Measurements from ENCODE around the gene VAPB.

The VAPB gene

GRCh38 chr20:58482416-58482815 is 93.4 kb downstream of the VAPB start:
- Histone ChIP-seq H3K4me1 (ENCODE audit: control insufficient read depth, insufficient read depth, low read length) (no peaks in the 10 kb centered on the region), H3K36me3 (ENCODE audit: control insufficient read depth, insufficient read depth, low read length) (no peaks in the 10 kb centered on the region), H3K4me3 (ENCODE audit: low read depth, low read length) (no peak overlapping the region), H3K9ac (ENCODE audit: low read depth, low read length) (no peak overlapping the region), H3K9me3 (ENCODE audit: control insufficient read depth, insufficient read depth, low read length) (peaks cover 6% of the 10 kb centered on the region), H3K27me3 (ENCODE audit: control insufficient read depth, insufficient read depth, low read length) (no peaks in the 10 kb centered on the region)

DNA sequence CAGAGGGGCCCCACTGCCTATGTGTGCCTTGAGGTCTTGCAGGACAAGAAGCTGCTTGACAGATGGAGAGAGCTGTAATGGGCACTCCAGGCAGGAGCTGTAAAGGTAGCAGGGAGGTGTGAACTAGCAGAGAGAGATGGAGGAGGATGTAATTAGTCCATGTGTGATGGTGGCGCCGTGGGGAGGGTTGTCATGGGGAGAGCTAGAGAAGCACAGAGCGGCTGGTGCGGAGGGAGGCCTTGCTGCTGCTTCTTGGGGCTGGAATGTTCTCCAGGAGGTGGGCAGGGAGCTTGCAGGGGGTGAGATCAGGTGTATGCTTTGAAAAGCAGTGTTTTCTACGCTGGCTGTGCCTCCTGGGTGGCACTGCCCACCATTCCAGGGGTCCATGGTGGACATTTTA is 94.0 kb downstream of the VAPB start:
- Histone ChIP-seq H3K27me3 (ENCODE audit: control insufficient read depth, insufficient read depth, low read length) (no peaks in the 10 kb centered on the region), H3K4me3 (ENCODE audit: low read depth, low read length) (no peak overlapping the region), H3K4me1 (ENCODE audit: control insufficient read depth, insufficient read depth, low read length) (no peaks in the 10 kb centered on the region), H3K36me3 (ENCODE audit: control insufficient read depth, insufficient read depth, low read length) (no peaks in the 10 kb centered on the region), H3K9me3 (ENCODE audit: control insufficient read depth, insufficient read depth, low read length) (peaks cover 5% of the 10 kb centered on the region), H3K9ac (ENCODE audit: low read depth, low read length) (no peak overlapping the region)

DNA sequence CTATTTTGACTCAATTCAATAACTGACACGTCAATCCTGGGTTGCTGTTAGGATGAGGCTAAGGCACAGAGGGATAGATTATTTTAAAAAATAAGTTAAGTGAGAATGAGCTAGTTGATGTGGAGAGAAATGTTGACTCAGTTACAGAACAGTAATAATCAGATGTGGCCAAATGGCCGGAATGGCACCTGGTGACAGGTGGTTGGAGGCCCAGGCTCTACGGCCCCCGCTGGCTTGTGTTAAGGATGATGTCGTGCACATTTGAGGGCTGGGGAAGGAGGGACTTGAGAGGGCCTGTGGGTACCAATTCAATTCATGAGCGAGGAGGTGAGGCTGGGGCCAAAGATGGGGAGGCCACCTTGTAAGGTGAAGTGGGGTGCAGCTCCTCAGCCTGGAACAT is 94.4 kb downstream of the VAPB start:
- Histone ChIP-seq H3K9ac (ENCODE audit: low read depth, low read length) (no peak overlapping the region), H3K9me3 (ENCODE audit: control insufficient read depth, insufficient read depth, low read length) (peaks cover 1% of the 10 kb centered on the region), H3K4me1 (ENCODE audit: control insufficient read depth, insufficient read depth, low read length) (no peaks in the 10 kb centered on the region), H3K4me3 (ENCODE audit: low read depth, low read length) (no peak overlapping the region), H3K27me3 (ENCODE audit: control insufficient read depth, insufficient read depth, low read length) (no peaks in the 10 kb centered on the region), H3K36me3 (ENCODE audit: control insufficient read depth, insufficient read depth, low read length) (no peaks in the 10 kb centered on the region)

GRCh38 chr20:58485393-58485792 is 96.4 kb downstream of the VAPB start:
- Histone ChIP-seq H3K9ac (ENCODE audit: low read depth, low read length) (no peak overlapping the region), H3K27me3 (ENCODE audit: control insufficient read depth, insufficient read depth, low read length) (no peaks in the 10 kb centered on the region), H3K4me3 (ENCODE audit: low read depth, low read length) (no peak overlapping the region), H3K36me3 (ENCODE audit: control insufficient read depth, insufficient read depth, low read length) (no peaks in the 10 kb centered on the region), H3K9me3 (ENCODE audit: control insufficient read depth, insufficient read depth, low read length) (no peaks in the 10 kb centered on the region), H3K4me1 (ENCODE audit: control insufficient read depth, insufficient read depth, low read length) (no peaks in the 10 kb centered on the region)

DNA sequence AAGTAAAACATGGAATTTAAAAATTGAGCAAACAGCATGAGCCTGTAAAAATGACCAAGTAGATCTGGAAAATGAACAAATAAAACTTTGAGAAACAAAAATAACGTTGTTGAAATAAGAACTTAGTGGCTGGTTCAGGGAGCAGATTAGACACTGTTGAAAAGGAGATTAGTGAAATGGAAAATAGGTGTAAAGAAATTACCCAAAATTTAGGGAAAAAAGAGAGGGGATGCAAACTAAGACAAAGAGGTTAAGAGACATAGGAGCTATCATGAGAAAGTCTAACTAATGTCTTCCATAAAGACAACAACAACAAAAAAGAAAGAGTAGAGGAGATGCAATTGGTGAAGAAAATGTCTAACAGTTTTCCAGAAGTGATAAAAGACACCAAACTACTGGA is 97.2 kb downstream of the VAPB start:
- no peaks in the 10 kb centered on the region for H3K36me3 ChIP-seq (ENCODE audit: control insufficient read depth, insufficient read depth, low read length)
- H3K27me3 ChIP-seq (ENCODE audit: control insufficient read depth, insufficient read depth, low read length): no peaks in the 10 kb centered on the region
- H3K9me3 ChIP-seq (ENCODE audit: control insufficient read depth, insufficient read depth, low read length): no peaks in the 10 kb centered on the region
- H3K9ac ChIP-seq (ENCODE audit: low read depth, low read length): no peak overlapping the region
- no peak overlapping the region for H3K4me3 ChIP-seq (ENCODE audit: low read depth, low read length)
- H3K4me1 ChIP-seq (ENCODE audit: control insufficient read depth, insufficient read depth, low read length): no peaks in the 10 kb centered on the region

- Histone ChIP-seq H3K27me3 (ENCODE audit: control insufficient read depth, insufficient read depth, low read length) (no peaks in the 10 kb centered on the region), H3K4me1 (ENCODE audit: control insufficient read depth, insufficient read depth, low read length) (no peaks in the 10 kb centered on the region), H3K9me3 (ENCODE audit: control insufficient read depth, insufficient read depth, low read length) (no peaks in the 10 kb centered on the region), H3K4me3 (ENCODE audit: low read depth, low read length) (no peak overlapping the region), H3K9ac (ENCODE audit: low read depth, low read length) (no peak overlapping the region), H3K36me3 (ENCODE audit: control insufficient read depth, insufficient read depth, low read length) (no peaks in the 10 kb centered on the region)
These were observed 103.2 kb downstream of the VAPB start for GRCh38 chr20:58492074-58492718.

- Histone ChIP-seq H3K36me3 (ENCODE audit: control insufficient read depth, insufficient read depth, low read length) (no peaks in the 10 kb centered on the region), H3K27me3 (ENCODE audit: control insufficient read depth, insufficient read depth, low read length) (no peaks in the 10 kb centered on the region), H3K4me1 (ENCODE audit: control insufficient read depth, insufficient read depth, low read length) (no peaks in the 10 kb centered on the region), H3K9ac (ENCODE audit: low read depth, low read length) (no peak overlapping the region), H3K4me3 (ENCODE audit: low read depth, low read length) (no peak overlapping the region), H3K9me3 (ENCODE audit: control insufficient read depth, insufficient read depth, low read length) (no peaks in the 10 kb centered on the region)
These were observed 103.9 kb downstream of the VAPB start for GRCh38 chr20:58492795-58493524.

DNA sequence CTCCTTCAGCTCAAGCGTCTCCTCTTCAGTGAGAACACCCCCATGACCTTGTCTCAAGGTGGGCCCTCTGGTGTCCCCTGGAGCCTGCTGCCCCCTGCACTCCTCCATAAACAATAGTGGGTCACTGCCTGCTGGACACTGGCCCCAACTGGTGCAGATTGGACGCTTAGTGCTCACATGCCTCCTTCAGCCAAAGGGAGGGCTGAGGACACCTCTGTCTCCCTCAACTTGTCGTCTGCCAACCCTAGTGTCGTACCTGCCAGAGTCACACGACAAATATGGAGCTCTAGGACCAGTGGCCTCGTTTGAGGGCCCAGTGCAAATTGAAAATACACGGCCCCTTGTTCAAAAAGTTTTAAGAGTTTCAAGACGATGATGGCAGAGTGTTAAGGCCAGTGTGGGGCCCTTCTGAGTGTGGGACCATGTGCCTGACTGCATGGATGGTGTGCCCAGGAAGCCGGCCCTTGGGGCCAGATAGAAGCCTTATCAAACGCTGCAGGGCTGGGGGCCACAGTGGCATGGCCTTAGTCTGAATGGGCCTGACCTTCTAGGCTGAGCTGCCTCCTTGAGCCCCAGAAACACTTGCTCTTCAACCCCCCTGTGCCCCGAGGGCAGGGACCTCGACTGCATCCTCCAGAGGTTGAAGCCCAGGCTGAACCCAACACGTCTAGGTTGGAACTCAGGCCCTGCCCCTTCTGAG is 106.0 kb downstream of the VAPB start:
- Histone ChIP-seq H3K9me3 (ENCODE audit: control insufficient read depth, insufficient read depth, low read length) (no peaks in the 10 kb centered on the region), H3K36me3 (ENCODE audit: control insufficient read depth, insufficient read depth, low read length) (no peaks in the 10 kb centered on the region), H3K9ac (ENCODE audit: low read depth, low read length) (no peak overlapping the region), H3K4me1 (ENCODE audit: control insufficient read depth, insufficient read depth, low read length) (no peaks in the 10 kb centered on the region), H3K4me3 (ENCODE audit: low read depth, low read length) (no peak overlapping the region), H3K27me3 (ENCODE audit: control insufficient read depth, insufficient read depth, low read length) (no peaks in the 10 kb centered on the region)

DNA sequence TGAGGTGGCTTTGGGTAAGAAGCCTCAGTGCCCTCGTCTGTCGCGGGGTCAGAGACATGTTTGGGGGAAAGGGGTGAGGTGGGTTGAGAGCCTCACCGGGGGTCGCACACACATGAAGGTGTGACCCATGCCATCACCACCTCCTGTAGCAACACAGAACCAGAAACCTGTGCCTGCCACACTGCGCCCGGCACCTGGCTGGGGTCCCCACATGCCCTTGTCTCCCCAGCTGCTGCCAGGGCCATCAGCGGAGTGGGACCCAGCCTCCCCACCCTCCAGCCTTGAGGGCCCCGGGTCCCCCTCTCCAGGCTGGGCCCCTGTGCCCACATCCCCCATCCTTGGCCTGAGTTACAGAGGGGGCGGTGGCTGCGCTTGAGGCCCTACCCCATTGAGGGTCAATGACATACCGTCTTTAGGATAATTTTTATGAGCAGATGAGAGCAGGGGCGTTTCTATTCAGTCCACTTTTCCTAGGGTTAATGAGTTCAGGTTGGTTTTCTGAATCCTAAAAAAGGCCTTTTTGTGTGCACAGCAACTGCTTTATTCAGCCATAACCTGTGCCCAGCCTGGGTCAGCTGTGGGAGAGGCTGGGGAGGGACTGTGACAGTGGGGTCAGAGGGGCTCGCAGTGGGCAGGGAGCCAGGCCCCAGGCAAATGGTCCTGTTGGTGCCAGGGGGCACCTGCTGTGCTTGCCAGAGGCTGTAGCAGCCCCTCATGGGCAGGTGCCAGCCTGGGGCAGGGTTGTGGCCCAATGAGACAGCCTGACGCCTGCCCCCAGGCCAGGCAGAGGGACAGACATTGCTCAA is 106.8 kb downstream of the VAPB start:
- H3K36me3 ChIP-seq (ENCODE audit: control insufficient read depth, insufficient read depth, low read length): no peaks in the 10 kb centered on the region
- no peaks in the 10 kb centered on the region for H3K27me3 ChIP-seq (ENCODE audit: control insufficient read depth, insufficient read depth, low read length)
- no peak overlapping the region for H3K9ac ChIP-seq (ENCODE audit: low read depth, low read length)
- no peaks in the 10 kb centered on the region for H3K4me1 ChIP-seq (ENCODE audit: control insufficient read depth, insufficient read depth, low read length)
- H3K4me3 ChIP-seq (ENCODE audit: low read depth, low read length): no peak overlapping the region
- H3K9me3 ChIP-seq (ENCODE audit: control insufficient read depth, insufficient read depth, low read length): no peaks in the 10 kb centered on the region

GRCh38 chr20:58496429-58496769 is 107.4 kb downstream of the VAPB start:
- H3K4me3 ChIP-seq (ENCODE audit: low read depth, low read length): no peak overlapping the region
- no peak overlapping the region for H3K9ac ChIP-seq (ENCODE audit: low read depth, low read length)
- no peaks in the 10 kb centered on the region for H3K27me3 ChIP-seq (ENCODE audit: control insufficient read depth, insufficient read depth, low read length)
- no peaks in the 10 kb centered on the region for H3K4me1 ChIP-seq (ENCODE audit: control insufficient read depth, insufficient read depth, low read length)
- no peaks in the 10 kb centered on the region for H3K36me3 ChIP-seq (ENCODE audit: control insufficient read depth, insufficient read depth, low read length)
- no peaks in the 10 kb centered on the region for H3K9me3 ChIP-seq (ENCODE audit: control insufficient read depth, insufficient read depth, low read length)

GRCh38 chr20:58497076-58497641 is 108.1 kb downstream of the VAPB start:
- no peaks in the 10 kb centered on the region for H3K27me3 ChIP-seq (ENCODE audit: control insufficient read depth, insufficient read depth, low read length)
- no peak overlapping the region for H3K4me3 ChIP-seq (ENCODE audit: low read depth, low read length)
- no peak overlapping the region for H3K9ac ChIP-seq (ENCODE audit: low read depth, low read length)
- no peaks in the 10 kb centered on the region for H3K4me1 ChIP-seq (ENCODE audit: control insufficient read depth, insufficient read depth, low read length)
- H3K36me3 ChIP-seq (ENCODE audit: control insufficient read depth, insufficient read depth, low read length): no peaks in the 10 kb centered on the region
- H3K9me3 ChIP-seq (ENCODE audit: control insufficient read depth, insufficient read depth, low read length): no peaks in the 10 kb centered on the region
